HepG2 (cell line): ENCODE data around the gene ECM1. TPM values are rescaled to one million over a fixed set of nuclear protein-coding genes. Genes with fewer than 3 reads are reported as not detected.

Source experiments
- ATAC-seq: fragments of 200-7000 bp; cut with Tn5 transposase; 3 replicates; pipeline ENCODE4 v1.9.1; 2020; ENCODE audit warnings: mild to moderate bottlenecking, moderate library complexity
- BruUV-seq: library from RNA; stranded (reverse); fragments of 400-500 nt; replicated peaks from 2 replicates; lab custom pipeline; 2021; lab: Mats Ljungman, UMichigan
- CTCF ChIA-PET: fragments of 300-600 bp; formaldehyde crosslinking; extraction: SDS; loops from one replicate; lab custom pipeline; 2021; ENCODE audit warnings: low total read pairs, inconsistent platforms, low intra/inter-chr PET ratio; lab: Yijun Ruan, JAX
- POLR2A ChIA-PET: fragments of 350-600 bp; sonication (Branson Sonifier 250); formaldehyde crosslinking; loops from one replicate; lab custom pipeline; 2020; ENCODE audit warnings: antibody characterized with exemption, inconsistent platforms; lab: Yijun Ruan, JAX
- DNase-seq: peaks from one replicate; pipeline ENCODE4 v3.0.0-alpha.2; 2015; ENCODE audit warnings: low spot score
- FAIRE-seq: peaks from 3 replicates; lab custom pipeline; 2011; peaks lifted over from hg19 to GRCh38; lab: Jason Lieb, UNC
- H2AFZ ChIP-seq: one replicate; pipeline ENCODE4 v1.6.1; 2011; ENCODE audit warnings: low read length, inconsistent platforms
- H3K27ac ChIP-seq: fragments of 300-600 bp; 3 replicates; pipeline ENCODE4 v1.8.0; 2011; ENCODE audit warnings: mixed run types, mild to moderate bottlenecking, mixed read lengths, low read length, inconsistent platforms; ENCODE audit not compliant: insufficient read depth; ENCODE audit errors: extremely low read length
- H3K27me3 ChIP-seq, 2 experiments: fragments of 200-600 bp in 1 of 2; 2 replicates in 1 of 2; 3 replicates in 1 of 2; pipeline versions ENCODE4 v1.6.0 to v1.8.0; 2011; ENCODE audit warnings: low read length in 2 of 2, mild to moderate bottlenecking in 2 of 2, moderate library complexity in 2 of 2, inconsistent platforms in 1 of 2; ENCODE audit not compliant: insufficient read depth in 2 of 2, control insufficient read depth in 1 of 2
- H3K36me3 ChIP-seq, 2 experiments: fragments of 200-600 bp in 1 of 2; replicated peaks in 1 of 2; 2 replicates in 1 of 2; 3 replicates in 1 of 2; pipeline versions ENCODE4 v1.5.1 to v1.8.0; 2011; ENCODE audit warnings: low read length in 2 of 2, inconsistent platforms in 1 of 2; ENCODE audit not compliant: insufficient read depth in 2 of 2, control insufficient read depth in 1 of 2
- H3K4me1 ChIP-seq: 2 replicates; pipeline ENCODE4 v1.5.1; 2012; ENCODE audit warnings: low read length, inconsistent platforms; ENCODE audit not compliant: insufficient read depth
- H3K4me2 ChIP-seq: 2 replicates; pipeline ENCODE4 v1.6.0; 2011; ENCODE audit warnings: low read depth, low read length, inconsistent platforms
- H3K4me3 ChIP-seq, 3 experiments: fragments of 200-600 bp in 1 of 3; sonication (generic), shearing (Covaris generic) in 1 of 3; replicated peaks in 1 of 3; 2 replicates each; pipeline ENCODE4 v1.5.1; 2011 to 2016; ENCODE audit warnings: low read length in 3 of 3, inconsistent platforms in 2 of 3, low read depth in 2 of 3, mild to moderate bottlenecking in 2 of 3, control low read depth in 1 of 3, mixed read lengths in 1 of 3; ENCODE audit not compliant: insufficient read depth in 1 of 3
- H3K79me2 ChIP-seq: one replicate; pipeline ENCODE4 v1.6.1; 2011; ENCODE audit warnings: low read length, inconsistent platforms; ENCODE audit not compliant: insufficient read depth
- H3K9ac ChIP-seq: 2 replicates; pipeline ENCODE4 v1.6.0; 2011; ENCODE audit warnings: mild to moderate bottlenecking, low read depth, low read length, inconsistent platforms; ENCODE audit not compliant: insufficient read depth
- H3K9me3 ChIP-seq: 2 replicates; pipeline ENCODE4 v1.5.1; 2012; ENCODE audit warnings: mild to moderate bottlenecking, low read length
- H4K20me1 ChIP-seq: 2 replicates; pipeline ENCODE4 v1.6.0; 2011; ENCODE audit warnings: inconsistent platforms, mild to moderate bottlenecking, low read length, moderate library complexity; ENCODE audit not compliant: insufficient read depth
- ADNP ChIP-seq: sonication (generic); formaldehyde crosslinking; IDR thresholded peaks from 2 replicates; pipeline ENCODE4 v1.4.0; 2020; ENCODE audit warnings: missing genetic modification reagents
- AHDC1 ChIP-seq: sonication (generic); formaldehyde crosslinking; IDR thresholded peaks from 2 replicates; pipeline ENCODE4 v1.5.1; 2020; ENCODE audit warnings: mild to moderate bottlenecking, missing genetic modification reagents, borderline replicate concordance
- CENPX ChIP-seq: sonication (generic); formaldehyde crosslinking; IDR thresholded peaks from 2 replicates; pipeline ENCODE4 v1.9.0; 2021; ENCODE audit warnings: mild to moderate bottlenecking, missing genetic modification reagents, moderate library complexity
- EP300 ChIP-seq, 3 experiments: sonication (generic) in 1 of 3; formaldehyde crosslinking in 1 of 3; IDR thresholded peaks; 2 replicates each; pipeline versions ENCODE4 v1.5.1 to v1.6.1; 2011 to 2020; ENCODE audit warnings: low read depth in 2 of 3, low read length in 2 of 3, borderline replicate concordance in 1 of 3, improper control_type of control experiment in 1 of 3, mild to moderate bottlenecking in 1 of 3, missing genetic modification reagents in 1 of 3, moderate library complexity in 1 of 3
- HNRNPK ChIP-seq: fragments of 200-400 bp; formaldehyde crosslinking; IDR thresholded peaks from 2 replicates; pipeline ENCODE4 v1.6.1; 2018; ENCODE audit warnings: low read length, low read depth, moderate library complexity, mild to moderate bottlenecking; ENCODE audit not compliant: poor library complexity, severe bottlenecking
- RARG ChIP-seq: sonication (generic); formaldehyde crosslinking; IDR thresholded peaks from 2 replicates; pipeline ENCODE4 v1.4.0; 2020; ENCODE audit warnings: low read depth, mild to moderate bottlenecking, missing genetic modification reagents
- SKIL ChIP-seq: sonication (generic); formaldehyde crosslinking; IDR thresholded peaks from 2 replicates; pipeline ENCODE4 v1.8.0; 2022; ENCODE audit warnings: missing genetic modification reagents, mild to moderate bottlenecking, moderate library complexity, borderline replicate concordance
- TP53 ChIP-seq: sonication (generic); formaldehyde crosslinking; conservative IDR thresholded peaks from 2 replicates; pipeline ENCODE4 v1.4.0; 2020; ENCODE audit warnings: missing genetic modification reagents
- ZNF33A ChIP-seq: sonication (generic); formaldehyde crosslinking; IDR thresholded peaks from 2 replicates; pipeline ENCODE4 v1.5.1; 2020; ENCODE audit warnings: missing genetic modification reagents, mild to moderate bottlenecking, moderate library complexity, borderline replicate concordance
- ZNF343 ChIP-seq: sonication (generic); formaldehyde crosslinking; IDR thresholded peaks from 2 replicates; pipeline ENCODE4 v1.4.0; 2020; ENCODE audit warnings: mild to moderate bottlenecking, missing genetic modification reagents
- ZNF431 ChIP-seq: sonication (generic); formaldehyde crosslinking; IDR thresholded peaks from 2 replicates; pipeline ENCODE4 v1.9.0; 2022; ENCODE audit warnings: missing genetic modification reagents, low read depth, mild to moderate bottlenecking, borderline replicate concordance
- WGBS: methylation state at CpG from one replicate; pipeline ENCODE4 v1.1.6; 2017; ENCODE audit warnings: low lambda C conversion rate; 5-methylcytosine and 5-hydroxymethylcytosine counted together
- in situ Hi-C: cut with HindIII; loops from 2 replicates; pipeline ENCODE4 v1.10.0; 2017; ENCODE audit warnings: low pct_unique_long_range_greater_than_20kb; ENCODE audit not compliant: extremely low pct_ligation_motif_present
- intact Hi-C: fragments of 100-400 bp; cut with micrococcal nuclease; formaldehyde crosslinking; loops from one replicate; pipeline ENCODE4 v1.10.0; 2022; ENCODE audit not compliant: unreplicated experiment
- polyA plus RNA-seq, 8 experiments: library from polyadenylated mRNA; depleted of rRNA in 3 of 8; stranded (reverse) in 7 of 8; unstranded in 1 of 8; fragments of >200 nt; fragmentation: Illumina TruSeq in 4 of 8; extraction: Trizol in 4 of 8; gene quantifications; 2 replicates each; pipeline versions ENCODE4 v1.2.1 to v1.2.3, GENCODE V29; 2011 to 2016; ENCODE audit warnings: low read depth in 4 of 8, missing spikeins in 1 of 8, mixed read lengths in 1 of 8; ENCODE audit not compliant: insufficient read depth in 1 of 8
- total RNA-seq, 5 experiments: library from RNA; depleted of rRNA; stranded (reverse); fragments of >200 nt; fragmentation: Illumina TruSeq; extraction: Trizol; gene quantifications; 2 replicates each; pipeline ENCODE4 v1.2.3, GENCODE V29; 2016; ENCODE audit warnings: low read depth in 1 of 5
- TF ChIP-seq, protein P1 (sequence below): sonication (generic); formaldehyde crosslinking; IDR thresholded peaks from 2 replicates; pipeline ENCODE4 v1.4.0; 2020; ENCODE audit warnings: missing genetic modification reagents
- TF ChIP-seq, protein P2 (sequence below): sonication (generic); formaldehyde crosslinking; IDR thresholded peaks from 2 replicates; pipeline ENCODE4 v1.4.0; 2020; ENCODE audit warnings: missing genetic modification reagents

ECM1 gene
- total and polyA plus RNA-seq, 2 of the 13 experiments (the other 11 are each of a cell fraction or from before 2014, with no cell fraction given) = 0.42 to 1.0 TPM

GRCh38 chr1:150512846-150513245, 4.9 kb downstream of the ECM1 start:
- intact Hi-C loops = no loop called here
- ChIA-PET CTCF (no interaction called here), POLR2A (interaction anchor here (1.0 kb wide), 1 partner anchor 25 kb away, joined by 3 read pairs; the partner anchor contains the start of gene TARS2)
- H4K20me1 ChIP-seq = no peaks in the 10 kb centered on the region
- no peak for DNase-seq
- H3K9ac ChIP-seq = no peak overlapping the region
- H3K4me1 ChIP-seq = peaks cover 32% of the 10 kb centered on the region
- no peak overlapping the region for H2AFZ ChIP-seq
- no peak for ATAC-seq
- H3K4me3 ChIP-seq = no peak overlapping the region
- no peak for FAIRE-seq
- H3K36me3 ChIP-seq = peaks cover 0 to 2% of the 10 kb centered on the region in 2 experiments; a peak in 1 of 5 replicates
- 68% methylated on average over 2 of the region's 2 CpGs for WGBS
- H3K4me2 ChIP-seq = no peak overlapping the region
- in situ Hi-C loops = no loop called here
- H3K27me3 ChIP-seq = no peaks in the 10 kb centered on the region; a peak in 1 of 5 replicates
- H3K9me3 ChIP-seq = no peaks in the 10 kb centered on the region
- BruUV-seq = no TSS peak
- H3K27ac ChIP-seq = no peak overlapping the region
- H3K79me2 ChIP-seq = no peaks in the 10 kb centered on the region
- TF ChIP-seq AHDC1 (CRISPR knock-in tag) = no peak
- no peak for TF ChIP-seq RARG
- no peak for TF ChIP-seq CENPX (CRISPR knock-in tag)
- TF ChIP-seq ZNF343 = no peak
- TF ChIP-seq EP300 (IDR thresholded peaks at IDR 0.05; ENCODE audit: low read depth in 2 of 2, low read length in 2 of 2) = no peak
- TF ChIP-seq EP300 (CRISPR knock-in tag; IDR thresholded peaks at IDR 0.05; ENCODE audit: borderline replicate concordance) = no peak
- no peak for TF ChIP-seq TP53 (CRISPR knock-in tag)
- no peak for TF ChIP-seq ZNF431
- no peak for TF ChIP-seq ZNF33A
- TF ChIP-seq, protein P1, sequence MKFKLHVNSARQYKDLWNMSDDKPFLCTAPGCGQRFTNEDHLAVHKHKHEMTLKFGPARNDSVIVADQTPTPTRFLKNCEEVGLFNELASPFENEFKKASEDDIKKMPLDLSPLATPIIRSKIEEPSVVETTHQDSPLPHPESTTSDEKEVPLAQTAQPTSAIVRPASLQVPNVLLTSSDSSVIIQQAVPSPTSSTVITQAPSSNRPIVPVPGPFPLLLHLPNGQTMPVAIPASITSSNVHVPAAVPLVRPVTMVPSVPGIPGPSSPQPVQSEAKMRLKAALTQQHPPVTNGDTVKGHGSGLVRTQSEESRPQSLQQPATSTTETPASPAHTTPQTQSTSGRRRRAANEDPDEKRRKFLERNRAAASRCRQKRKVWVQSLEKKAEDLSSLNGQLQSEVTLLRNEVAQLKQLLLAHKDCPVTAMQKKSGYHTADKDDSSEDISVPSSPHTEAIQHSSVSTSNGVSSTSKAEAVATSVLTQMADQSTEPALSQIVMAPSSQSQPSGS (CRISPR knock-in tag) = no peak
- no peak for TF ChIP-seq ADNP
- TF ChIP-seq SKIL (CRISPR knock-in tag) = no peak
- TF ChIP-seq HNRNPK = no peak
- TF ChIP-seq, protein P2, sequence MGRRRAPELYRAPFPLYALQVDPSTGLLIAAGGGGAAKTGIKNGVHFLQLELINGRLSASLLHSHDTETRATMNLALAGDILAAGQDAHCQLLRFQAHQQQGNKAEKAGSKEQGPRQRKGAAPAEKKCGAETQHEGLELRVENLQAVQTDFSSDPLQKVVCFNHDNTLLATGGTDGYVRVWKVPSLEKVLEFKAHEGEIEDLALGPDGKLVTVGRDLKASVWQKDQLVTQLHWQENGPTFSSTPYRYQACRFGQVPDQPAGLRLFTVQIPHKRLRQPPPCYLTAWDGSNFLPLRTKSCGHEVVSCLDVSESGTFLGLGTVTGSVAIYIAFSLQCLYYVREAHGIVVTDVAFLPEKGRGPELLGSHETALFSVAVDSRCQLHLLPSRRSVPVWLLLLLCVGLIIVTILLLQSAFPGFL = no peak
